Fibroblast of mammary gland (primary cell): Measurements from ENCODE around the gene MYL7.

Experiments used
- DNase-seq: peaks from one replicate; pipeline ENCODE4 v3.0.0-alpha.2; 2010; ENCODE audit warnings: low read depth
- H3K4me3 ChIP-seq: 2 replicates; pipeline ENCODE4 v1.5.1; 2011; ENCODE audit warnings: low read depth, mild to moderate bottlenecking, low read length, moderate library complexity; ENCODE audit not compliant: control insufficient read depth
- CTCF ChIP-seq: conservative IDR thresholded peaks from 2 replicates; pipeline ENCODE4 v1.5.1; 2011; ENCODE audit warnings: low read depth, low read length, inconsistent platforms; ENCODE audit not compliant: control insufficient read depth, insufficient read depth

MYL7 gene

GRCh38 chr7:44155191-44156185 lies 14.4 kb upstream of the MYL7 start:
- no peak overlapping the region for H3K4me3 ChIP-seq
- TF ChIP-seq CTCF = no peak
- DNase-seq = no peak

GRCh38 chr7:44154703-44155102 lies 13.6 kb upstream of the MYL7 start:
- no peak overlapping the region for H3K4me3 ChIP-seq
- TF ChIP-seq CTCF = no peak
- no peak for DNase-seq

DNA sequence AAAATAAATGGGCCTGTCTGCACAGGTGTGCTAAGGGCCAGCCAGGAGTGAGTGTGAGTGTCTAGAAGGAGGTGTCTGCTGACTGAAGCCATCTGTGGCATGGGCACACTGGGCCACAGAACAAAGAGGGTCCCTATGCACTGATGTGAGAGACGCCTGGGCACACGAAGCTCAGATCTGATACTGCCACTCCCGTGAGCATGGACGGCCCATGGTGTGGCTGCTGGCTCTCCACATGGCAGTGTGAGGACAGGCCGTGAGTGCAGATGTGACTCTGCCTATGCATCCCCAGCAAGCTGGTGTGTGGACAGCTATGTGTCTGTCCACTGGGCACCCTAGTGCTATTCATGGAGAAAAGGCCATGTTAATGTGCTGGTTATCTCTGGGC lies 12.8 kb upstream of the MYL7 start:
- no peak for DNase-seq
- H3K4me3 ChIP-seq = no peak overlapping the region
- TF ChIP-seq CTCF = no peak

DNA sequence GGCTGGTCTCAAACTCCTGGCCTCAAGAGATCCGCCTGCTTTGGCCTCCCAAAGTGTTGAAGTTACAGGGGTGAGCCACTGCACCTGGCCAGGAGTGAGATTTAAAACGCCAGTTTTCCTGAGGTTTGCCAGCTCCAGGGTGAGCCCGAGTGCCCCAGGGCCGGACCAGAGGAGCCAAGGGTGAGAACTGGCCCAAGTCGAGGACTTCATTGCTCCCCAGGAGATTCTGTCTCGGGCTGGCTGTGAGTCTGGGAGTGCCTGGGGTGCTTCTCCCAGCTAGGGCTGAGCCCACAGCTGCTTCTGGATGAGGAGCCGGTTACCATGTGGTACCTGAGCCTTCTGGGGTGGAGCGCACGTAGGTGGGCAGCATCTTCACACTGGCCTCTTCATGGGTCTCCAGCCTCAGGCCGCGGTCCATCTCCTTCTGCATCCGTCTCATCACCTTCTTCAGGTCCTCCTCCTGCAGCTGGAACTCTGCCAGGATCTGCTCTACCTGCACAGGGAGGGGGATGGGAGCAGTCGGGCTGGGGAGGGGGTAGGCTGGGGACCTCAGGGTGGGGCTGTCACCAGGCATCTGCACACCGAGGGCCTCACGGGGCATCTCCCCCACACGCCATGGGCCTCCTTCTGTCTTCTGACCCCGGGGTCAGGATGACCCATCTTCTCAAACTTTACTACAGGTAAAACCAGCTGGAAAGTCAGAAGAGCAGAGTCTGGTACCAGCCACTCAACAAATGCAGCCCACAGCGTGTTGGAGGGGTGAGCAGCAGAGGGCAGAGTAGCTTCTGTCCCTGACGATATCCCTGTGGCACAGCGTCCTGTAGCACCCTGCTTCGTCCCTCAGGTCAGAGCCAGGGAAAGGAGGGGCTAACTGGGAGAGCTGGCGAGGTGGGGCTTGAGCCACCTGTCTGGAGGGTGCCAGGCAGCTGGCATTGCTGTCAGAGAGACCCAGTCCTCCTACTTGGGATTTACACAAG lies 12.1 kb upstream of the MYL7 start:
- no peak overlapping the region for H3K4me3 ChIP-seq
- no peak for TF ChIP-seq CTCF
- DNase-seq = no peak

DNA sequence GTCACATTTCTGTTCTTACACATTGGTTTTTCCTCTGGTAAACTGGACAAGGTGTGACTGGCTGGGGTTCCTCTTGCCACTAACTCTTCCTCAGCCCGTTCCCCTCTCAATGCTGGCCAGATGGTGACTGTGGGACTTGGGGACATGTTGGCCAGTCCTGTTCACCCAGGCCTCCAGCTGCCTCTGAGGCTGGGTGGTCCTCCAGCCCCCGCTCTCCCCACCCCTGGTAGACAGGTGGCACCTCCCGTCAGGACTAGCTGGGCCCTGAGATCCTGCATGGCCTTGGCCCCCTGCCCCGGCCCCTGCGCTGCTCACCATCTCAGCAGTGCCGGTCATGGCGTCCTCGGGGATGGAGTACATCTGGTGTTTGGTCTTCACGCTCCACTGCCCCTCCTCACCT lies 10.8 kb upstream of the MYL7 start:
- H3K4me3 ChIP-seq = no peak overlapping the region
- no peak for TF ChIP-seq CTCF
- DNase-seq = no peak

GRCh38 chr7:44150966-44151941 lies 10.1 kb upstream of the MYL7 start:
- no peak for DNase-seq
- H3K4me3 ChIP-seq = no peak overlapping the region
- no peak for TF ChIP-seq CTCF
